ENCODE results near the gene MRPL16.

Gene MRPL16

GRCh38 chr11:59770319-59770718, 40.3 kb downstream of the MRPL16 start:
- no peak for DNase-seq

DNA sequence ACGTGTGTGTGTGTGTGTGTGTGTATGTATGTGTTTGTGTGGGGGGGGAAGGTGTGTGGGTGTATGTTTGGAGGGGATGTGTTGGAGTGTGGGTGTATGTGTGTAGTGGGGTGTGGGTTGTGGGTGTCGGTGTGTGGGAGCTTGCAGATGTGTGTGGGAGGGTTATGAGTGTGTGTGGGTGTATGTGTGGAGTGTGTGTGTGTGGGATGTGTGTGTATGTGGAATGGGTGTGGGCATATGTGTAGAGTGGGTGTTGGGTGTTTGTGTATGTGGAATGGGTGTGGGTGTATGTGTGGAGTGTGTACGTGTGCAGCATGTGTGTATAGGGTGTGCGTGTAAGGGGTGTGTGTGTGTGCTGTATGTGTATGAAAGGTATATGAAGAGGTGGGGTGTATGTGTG, 40.8 kb downstream of the MRPL16 start:
- DNase-seq = no peak

- DNase-seq = no peak
Observed at GRCh38 chr11:59769111-59769510, 41.5 kb downstream of the MRPL16 start.

GRCh38 chr11:59767225-59767611, 43.4 kb downstream of the MRPL16 start:
- DNase-seq = no peak

- no peak for DNase-seq
Observed at GRCh38 chr11:59766542-59767224, 43.9 kb downstream of the MRPL16 start.

GRCh38 chr11:59765068-59765735, 45.4 kb downstream of the MRPL16 start:
- no peak for DNase-seq

DNA sequence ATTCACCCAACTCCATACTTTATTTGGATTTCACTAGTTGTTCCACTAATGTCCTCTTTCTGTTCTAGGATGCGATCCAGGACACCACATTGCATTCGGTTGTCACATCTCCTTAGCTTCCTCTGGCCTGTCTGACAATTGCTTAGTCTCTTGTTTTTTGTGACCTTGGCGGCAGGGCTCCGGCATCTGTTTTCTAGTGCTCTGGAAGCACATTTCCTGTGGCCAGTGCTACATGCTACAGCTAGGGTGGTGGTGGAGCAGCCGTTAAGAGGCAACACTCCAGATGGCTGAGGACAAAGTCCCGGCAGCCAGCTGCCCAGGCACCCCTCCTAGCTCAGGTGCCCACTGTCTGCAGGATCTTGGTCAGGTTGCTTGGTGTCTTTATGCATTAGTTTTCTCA, 48.6 kb downstream of the MRPL16 start:
- no peak for DNase-seq

DNA sequence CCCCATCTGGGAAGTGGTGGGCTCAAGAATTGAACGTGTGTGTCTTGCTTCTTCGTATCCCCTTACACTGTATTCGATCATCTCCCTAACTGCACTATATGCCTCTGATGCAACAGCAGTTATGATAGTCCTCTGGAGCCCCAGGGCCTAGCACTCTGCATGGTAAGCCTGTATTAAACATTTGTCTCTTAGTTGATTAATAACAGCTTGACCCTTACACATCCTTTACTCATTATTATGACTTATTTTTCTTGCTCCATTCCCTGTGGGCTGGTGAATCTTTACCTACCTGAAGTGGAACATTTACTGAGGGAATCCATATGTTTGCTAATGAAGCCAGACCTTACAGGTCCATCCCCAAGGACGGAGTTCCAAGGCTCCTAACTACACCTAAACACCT, 49.8 kb downstream of the MRPL16 start:
- no peak for DNase-seq

- no peak for DNase-seq
Observed at GRCh38 chr11:59759900-59760299, 50.7 kb downstream of the MRPL16 start.

DNA sequence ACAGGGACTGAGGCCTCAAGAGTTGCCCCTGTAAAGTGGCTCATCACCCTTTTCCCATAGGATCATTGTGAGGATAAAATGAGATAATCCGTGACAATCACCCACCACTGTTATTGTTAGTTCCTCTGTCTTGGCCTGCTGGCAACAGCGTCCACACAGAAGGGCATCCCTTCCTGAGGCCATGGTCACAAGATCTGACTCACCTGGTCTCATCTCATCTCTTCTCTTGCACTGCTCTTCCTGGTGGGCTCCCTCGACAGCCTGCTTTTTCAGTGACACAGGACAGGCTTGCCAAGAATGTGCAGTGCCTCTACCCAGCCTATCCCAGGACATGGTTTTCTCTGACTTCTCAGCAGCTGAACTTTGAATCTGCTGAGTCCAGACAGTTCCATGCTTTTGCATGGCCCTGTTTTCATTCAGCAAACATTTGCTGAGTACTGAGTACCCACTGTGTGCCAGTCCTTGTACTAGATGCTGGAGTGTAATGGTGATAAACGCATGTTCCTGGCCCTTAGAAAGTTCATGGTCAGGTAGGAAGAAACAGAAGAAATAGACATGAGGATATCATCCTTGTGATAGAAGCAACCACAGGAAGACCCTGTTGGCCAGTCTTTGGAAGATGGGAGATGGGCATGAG, 52.1 kb downstream of the MRPL16 start:
- no peak for DNase-seq

GRCh38 chr11:59756845-59757244, 53.7 kb downstream of the MRPL16 start:
- DNase-seq = no peak

GRCh38 chr11:59756558-59756840, 54.1 kb downstream of the MRPL16 start:
- DNase-seq = no peak

Measured in effector CD4-positive, alpha-beta T cell (primary cell).